ENCODE results near the gene SNX8.
"Not testable (repeated sequence)": the region's sequence is repeated elsewhere in the genome, so short reads cannot be mapped to it uniquely, and the experiment has no call there.

The SNX8 gene

DNA sequence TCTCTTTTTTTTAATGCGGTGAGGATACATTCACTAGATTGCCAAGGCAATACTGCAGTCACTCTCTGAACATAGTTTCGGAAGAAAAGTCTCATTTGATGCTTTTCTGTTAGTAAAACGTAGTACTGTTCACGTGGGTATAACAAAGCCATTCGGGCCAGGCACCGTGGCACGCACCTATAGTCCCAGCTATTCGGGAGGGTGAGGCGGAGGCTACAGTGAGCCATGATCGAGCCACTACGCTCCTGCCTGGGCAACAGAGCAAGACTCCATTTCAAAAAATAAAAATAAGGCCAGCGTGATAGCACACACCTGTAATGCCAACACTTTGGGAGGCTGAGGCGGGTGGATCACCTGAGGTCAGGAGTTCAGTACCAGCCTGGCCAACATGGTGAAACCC lies 24.6 kb downstream of the SNX8 start:
- DNase-seq: no peak

DNA sequence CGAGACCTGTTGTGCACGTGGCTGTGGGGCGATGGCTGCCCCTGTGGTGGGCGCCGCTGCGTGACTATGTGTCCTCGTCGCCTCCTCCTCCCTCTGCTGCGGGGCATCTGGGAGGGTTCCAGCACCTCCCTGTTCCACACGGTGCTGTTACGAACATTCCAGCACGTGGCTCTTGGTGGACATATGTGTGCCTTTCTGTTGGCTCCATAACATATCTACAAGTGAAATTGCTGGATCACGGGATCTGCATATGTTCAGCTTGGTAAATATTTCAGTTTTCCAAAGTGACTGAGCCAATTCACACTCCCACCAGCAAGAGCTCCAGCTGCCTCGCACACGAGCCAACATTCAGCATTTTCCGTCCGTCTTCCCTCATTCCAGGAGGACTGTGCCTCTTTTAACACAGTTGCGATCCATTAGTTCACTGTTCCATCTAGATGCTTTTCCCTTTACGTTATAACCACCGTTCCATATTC lies 25.1 kb downstream of the SNX8 start:
- DNase-seq: no peak

DNA sequence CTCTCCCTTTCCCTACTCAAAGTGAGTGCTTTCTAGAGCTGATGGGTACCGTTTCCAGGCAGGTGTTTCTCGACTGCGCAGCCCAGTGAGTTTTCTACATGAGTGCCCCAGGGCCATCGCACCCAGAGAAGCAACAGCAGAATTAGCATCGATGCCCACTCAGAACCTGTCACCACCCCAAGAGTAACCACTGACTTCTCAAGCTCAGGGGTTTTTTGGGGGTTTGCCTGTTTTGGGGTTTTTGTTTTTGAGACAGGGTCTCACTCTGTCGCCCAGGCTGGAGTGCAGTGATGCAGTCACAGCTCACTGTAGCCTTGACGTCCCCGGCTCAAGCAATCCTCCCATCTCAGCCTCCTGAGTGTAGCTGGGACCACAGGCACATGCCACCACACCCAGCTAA lies 25.7 kb downstream of the SNX8 start:
- DNase-seq: no peak

DNA sequence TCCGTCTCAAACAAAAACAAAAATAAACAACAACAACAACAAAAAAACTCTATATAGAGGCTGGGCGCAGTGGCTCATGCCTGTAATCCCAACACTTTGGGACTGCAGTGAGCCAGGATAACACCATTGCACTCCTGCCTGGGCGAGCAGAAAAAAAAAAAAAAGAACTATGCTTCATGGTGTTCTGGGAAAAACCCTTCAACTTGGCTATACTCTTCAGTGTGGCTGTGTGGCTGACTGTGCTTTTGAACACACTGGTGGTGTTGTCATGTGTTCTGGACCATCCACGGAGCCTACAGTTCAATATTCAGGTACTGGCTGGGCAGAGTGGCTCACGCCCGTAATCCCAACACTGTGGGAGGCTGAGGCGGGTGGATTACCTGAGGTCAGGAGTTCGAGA lies 26.5 kb downstream of the SNX8 start:
- DNase-seq: no peak

DNA sequence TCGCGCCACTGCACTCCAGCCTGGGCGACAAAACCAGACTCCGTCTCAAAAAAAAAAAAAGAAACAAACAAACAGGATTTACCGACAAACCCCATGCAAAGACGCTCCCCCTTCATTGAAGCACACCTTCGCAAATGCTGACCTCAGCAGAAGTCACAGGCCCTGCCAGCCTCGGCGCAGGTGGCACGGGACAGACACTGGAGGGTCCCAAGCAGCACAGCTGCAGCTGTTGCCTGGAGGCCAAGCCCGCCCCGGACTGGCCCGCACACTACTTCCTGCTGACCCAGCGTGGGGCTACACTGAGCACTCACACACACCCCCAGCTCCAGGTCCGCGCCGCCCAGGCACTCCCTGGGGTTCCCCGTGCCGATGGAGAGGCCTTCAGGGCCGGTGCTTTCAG lies 31.2 kb downstream of the SNX8 start:
- no peak for DNase-seq

DNA sequence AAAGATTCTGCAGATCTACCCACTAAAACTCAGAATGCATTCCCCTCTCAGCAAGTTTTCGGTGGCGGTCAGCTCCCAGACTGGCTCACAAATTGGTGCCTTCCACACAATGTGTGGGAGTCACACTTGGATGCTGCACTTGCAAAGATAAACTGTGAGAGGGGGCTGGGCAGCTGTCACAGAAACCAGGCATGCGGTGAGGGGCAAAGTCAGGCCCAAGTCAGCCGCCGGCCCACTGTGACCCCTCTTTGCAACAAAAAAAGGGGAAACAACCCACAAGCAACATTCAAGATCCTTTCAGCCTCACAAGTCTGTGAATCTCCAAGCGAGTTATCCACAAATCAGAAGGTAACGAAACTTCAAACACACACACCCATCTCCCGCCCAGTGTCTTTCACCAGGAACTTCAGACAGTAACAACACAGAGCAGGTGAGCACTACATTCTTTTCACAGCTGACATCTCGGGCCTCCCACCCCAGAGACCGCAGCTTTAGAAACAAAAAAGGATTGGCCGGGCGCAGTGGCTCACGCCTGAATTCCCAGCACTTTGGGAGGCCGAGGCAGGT lies 32.0 kb downstream of the SNX8 start:
- DNase-seq: no peak

DNA sequence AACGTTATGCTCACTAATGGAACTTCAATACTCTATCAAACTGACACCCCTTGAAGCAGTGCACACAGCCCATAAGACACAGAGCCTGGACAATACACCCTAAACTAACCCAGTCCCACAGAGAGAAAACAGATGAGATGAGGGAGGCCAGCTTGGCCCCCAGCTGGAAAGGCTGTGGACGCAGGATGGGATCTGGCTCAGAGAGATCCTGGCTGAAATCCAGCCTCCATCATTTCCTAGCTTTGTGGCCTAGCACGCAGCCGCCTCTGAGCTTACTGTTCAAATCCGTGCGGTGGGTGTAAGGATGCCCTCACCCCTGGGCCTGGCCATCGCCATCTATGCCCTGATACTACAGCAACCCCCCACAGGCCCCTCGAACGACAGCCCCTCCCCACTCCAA lies 32.7 kb downstream of the SNX8 start:
- no peak for DNase-seq

DNA sequence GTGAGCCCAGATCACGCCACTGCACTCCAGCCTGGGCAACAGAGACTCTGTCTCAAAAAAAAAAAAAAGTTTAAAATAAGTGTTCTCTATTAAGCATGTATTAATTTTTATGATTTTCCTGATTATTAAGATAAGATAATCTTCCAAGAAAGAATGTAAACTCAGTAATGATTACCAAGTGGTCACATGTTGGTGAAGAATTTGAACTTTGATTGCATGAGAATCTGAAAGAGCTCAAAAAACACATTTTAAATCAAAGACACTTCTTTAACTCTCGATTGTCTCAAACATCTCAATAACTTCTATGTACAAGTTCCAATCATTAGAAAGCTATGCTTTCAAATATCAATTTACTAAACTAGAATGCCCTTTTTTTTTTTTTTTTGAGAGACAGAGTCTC lies 33.8 kb downstream of the SNX8 start:
- no peak for DNase-seq

DNA sequence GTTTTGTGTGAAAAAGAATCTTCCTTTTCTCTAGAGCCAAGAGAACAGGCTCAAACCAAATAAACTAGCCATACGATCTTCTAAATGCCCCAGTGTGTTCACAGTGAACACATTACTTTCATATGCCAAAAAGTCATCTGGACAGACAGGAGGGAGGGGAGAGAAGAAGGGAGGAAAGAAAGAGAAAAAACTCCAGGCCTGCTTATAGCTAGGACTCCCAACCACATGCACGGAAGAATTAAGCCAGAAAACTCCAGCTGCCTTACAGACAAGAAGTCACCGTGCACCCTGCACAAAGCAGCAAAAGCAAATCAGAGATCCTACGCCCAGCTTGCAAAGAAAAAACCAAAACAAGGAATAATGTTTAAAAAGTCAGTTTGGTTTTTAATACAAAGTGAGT lies 34.3 kb downstream of the SNX8 start:
- DNase-seq: no peak

DNA sequence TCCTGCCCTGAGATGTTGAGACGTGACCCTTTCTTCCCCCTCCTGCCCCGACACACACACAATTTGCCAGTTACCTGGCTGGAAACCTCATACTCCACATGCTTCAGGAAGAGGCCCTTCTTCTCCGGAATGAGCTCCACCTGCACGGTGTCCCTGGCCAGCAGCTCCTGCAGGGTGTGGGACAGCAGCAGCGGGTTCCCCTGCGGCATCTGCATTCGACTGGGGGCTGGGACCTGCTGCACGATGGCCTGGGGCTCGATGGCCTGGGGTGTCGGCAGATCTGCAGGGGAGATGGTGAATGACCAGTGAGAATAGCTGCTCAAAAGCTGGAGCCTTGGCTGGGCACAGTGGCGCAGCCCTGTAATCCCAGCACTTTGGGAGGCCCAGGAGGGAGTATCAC lies 36.2 kb downstream of the SNX8 start:
- DNase-seq: no peak

DNA sequence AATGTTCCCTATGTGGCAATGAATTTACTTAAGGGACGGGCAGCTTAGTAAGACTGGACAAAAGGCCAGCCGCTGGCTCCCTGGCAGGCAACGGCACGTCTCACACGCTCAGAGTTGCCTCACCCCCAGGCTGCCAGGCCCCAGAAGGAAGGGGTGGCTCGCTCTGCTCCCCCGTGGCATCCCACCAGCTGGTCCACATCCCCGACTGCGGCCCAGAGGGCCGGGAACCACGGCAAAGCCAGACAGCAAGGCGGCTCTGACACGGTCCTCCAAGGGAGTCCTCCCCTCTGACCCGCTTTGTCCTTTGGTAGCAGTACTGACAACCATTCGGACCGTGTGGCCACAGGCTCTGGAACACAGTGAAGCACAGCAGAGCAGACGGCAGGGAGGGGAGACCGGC lies 38.1 kb downstream of the SNX8 start:
- DNase-seq: no peak

DNA sequence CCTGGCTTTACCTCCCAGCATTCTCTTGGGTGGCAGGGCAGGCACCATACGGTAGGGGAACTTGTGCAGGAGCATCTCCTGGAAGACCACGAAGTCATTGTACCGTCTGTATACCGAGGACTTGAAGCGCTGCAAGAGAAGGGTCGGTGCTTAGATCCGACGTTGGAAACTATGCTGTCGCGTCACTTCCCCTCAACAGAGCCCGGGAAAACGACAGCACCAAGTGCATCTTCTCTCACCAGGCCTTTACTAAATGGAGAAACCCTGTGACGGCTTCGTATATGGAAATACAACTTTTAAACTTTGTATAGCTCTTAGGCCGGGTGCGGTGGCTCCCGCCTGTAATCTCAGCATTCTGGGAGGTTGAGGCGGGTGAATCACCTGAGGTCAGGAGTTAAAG lies 39.1 kb downstream of the SNX8 start:
- no peak for DNase-seq

DNA sequence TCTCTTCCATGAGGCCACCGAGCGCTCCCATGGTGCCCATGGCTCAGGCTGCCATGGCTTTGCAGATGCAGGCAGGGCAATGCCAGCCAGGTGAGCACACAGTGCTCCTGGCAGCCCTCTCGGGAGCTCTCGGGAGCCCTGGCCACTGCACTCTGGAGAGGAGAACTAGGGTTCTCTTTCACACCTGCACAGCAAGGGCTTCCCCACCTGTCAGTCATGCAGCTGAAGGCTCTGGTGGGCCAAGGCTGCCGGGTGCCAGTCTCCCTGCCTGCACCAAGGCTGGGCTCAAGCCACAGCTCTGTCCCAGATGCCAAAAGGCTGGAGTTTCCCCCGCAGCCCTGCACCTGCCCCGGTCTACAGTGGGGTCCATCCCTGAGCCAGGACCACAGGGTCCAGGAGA lies 39.6 kb downstream of the SNX8 start:
- no peak for DNase-seq

DNA sequence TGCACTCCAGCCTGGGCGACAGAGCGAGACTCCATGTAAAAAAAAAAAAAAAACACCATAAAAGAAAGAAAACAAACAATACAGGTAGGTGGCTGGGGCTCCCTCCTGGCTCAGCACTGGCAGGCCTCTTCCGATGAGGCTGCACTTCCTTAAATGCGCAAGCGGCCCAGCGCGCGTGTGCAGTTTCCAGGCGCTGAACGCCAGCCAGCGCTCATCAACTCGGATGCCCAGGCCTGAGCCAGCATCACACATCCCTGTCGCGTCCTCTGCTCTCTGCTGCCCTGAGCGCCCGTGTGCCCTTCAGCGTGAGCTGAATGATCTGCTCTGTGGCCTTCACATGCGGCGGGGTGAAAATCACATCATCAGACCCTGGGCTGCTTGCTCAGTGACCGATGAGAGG lies 40.4 kb downstream of the SNX8 start:
- DNase-seq: no peak

DNA sequence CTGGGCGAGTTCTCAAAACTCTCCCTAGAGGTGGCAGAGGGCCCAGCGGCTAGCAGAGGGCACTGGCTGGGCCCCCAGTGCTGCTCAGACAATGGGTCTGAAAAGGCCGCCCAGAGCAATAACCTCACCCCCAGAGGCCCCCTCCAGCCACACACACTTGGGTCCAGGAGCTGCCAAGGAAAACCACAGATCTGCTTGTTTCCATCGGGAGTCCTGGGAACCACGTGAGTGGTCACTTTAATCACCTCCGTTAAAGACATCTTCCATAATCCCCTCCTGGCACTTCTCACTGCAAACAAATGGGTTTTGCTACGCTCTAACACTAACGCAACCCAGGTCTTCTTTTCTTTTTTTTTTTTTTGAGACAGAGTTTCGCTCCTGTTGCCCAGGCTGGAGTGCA lies 42.2 kb downstream of the SNX8 start:
- DNase-seq: no peak

DNA sequence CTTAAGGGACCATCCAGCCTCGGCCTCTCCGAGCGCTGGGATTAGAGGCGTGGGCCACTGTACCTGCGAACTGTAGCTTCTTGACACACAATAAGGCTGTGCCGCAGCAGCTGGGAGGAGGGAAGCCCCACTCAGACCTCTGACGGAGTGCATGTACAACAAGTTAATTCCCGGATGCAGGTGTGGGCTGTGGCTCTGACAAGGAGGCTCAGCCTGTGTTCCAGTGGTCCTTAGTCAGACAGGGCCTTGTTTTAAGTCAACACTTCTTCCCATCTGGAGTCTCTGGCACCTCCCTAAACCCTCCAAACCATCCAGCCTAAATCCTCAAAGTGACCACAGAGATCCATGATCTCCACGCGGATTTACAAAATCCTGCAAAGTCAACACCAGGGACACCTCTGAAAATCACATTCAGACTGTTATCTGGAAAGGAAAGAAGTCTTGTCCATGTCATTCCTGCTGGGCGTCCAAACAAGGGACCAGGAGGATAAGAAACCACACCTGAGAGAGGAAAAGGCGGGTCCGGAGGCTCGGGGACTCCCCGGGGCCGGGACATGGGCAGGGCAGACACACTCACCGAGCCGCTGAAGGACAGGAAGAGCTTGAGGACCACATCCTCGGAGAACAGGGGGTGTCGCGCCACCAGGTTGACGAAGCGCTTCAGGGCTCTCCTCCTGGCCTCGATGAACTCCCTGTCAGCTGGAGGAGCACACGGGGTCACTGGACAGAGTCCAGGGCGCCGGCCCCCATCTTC lies 42.8 kb downstream of the SNX8 start:
- DNase-seq: no peak

DNA sequence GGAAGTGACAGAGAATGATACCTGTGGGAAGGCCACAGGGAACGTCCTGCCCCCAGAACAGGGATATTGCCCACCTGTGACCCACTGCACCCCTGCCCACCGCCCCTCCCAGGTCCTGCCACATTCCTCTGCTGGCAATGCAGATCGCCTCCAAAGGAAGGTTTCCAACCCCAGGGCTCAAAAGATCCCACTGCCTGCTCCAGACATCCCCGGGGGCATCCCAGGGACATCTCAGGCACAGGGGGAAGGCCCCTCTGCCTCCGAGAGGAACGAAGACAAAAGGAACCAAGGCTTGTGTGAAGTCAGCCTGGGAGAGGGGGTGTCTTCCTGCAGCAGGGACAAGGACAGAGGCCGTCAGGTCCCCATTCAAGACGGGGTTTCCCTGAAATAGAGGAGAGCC lies 43.7 kb downstream of the SNX8 start:
- no peak for DNase-seq

DNA sequence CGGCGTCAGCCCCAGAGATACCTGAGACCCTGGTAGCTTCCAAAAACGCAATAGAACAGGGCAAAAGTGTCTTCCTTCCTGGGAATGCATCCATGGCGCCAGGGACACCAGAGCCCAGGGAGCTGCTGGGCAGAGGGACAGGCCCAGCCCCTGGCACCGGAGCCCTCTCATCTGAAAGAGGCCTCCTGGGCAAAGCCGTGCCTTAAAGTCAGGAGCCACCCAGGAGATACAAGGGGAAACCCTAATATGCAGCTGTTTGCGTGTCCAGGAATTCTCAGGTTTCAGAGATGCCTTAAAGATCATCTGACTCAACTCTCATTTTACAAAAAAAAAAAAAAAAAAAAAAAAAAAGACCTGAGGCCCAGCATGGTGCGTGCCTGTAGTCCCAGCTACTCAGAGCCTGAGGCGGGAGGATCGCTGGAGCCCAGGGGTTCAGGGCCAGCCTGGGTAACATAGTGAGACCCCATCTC lies 44.2 kb downstream of the SNX8 start:
- DNase-seq: no peak

DNA sequence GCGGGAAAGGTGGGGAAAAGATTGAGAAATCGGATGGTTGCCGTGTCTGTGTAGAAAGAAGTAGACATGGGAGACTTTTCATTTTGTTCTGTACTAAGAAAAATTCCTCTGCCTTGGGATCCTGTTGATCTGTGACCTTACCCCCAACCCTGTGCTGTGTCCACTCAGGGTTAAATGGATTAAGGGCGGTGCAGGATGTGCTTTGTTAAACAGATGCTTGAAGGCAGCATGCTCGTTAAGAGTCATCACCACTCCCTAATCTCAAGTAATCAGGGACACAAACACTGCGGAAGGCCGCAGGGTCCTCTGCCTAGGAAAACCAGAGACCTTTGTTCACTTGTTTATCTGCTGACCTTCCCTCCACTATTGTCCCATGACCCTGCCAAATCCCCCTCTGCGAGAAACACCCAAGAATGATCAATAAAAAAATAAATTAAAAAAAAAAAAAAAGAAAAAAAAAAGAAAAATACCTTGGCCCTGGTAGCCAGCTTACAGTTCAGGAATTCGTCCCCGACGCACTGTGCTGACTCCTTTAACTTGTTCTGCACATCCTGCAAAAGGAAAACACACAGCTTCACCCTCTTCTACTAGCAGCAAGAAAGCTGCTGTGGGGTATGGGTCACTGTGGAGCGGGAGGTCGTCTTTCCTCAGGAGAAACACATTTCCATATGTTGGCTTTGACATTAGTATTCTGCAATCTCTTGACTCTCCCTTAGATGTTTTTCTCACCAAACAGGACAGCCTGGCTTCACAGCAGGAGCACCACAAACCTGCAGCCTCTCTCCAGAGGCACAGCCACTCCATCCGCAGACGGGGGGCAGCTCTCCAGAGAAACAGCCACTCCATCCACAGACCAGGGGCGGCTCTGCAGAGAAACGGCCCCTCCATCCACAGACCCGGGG lies 44.9 kb downstream of the SNX8 start:
- not testable (repeated sequence) for DNase-seq

DNA sequence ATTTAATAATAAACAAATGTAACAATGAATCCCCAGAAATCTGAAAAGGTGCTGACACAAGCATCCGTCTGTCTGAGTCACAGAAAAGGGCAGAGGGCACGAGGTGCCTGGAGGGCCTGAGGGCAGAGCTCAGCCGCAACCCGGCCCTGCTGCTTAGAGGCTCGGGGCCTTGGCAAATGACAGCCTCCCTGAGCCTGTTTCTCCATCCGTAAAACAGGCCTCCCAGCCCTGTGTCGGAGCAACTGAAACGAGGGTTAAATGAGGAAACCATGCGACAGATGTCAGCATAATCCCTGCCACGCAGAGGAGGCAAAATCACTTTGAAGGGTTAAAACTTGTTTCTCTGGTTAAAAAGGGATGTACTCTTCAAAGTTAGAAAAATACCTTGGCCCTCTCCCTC lies 47.3 kb downstream of the SNX8 start:
- no peak for DNase-seq

DNA sequence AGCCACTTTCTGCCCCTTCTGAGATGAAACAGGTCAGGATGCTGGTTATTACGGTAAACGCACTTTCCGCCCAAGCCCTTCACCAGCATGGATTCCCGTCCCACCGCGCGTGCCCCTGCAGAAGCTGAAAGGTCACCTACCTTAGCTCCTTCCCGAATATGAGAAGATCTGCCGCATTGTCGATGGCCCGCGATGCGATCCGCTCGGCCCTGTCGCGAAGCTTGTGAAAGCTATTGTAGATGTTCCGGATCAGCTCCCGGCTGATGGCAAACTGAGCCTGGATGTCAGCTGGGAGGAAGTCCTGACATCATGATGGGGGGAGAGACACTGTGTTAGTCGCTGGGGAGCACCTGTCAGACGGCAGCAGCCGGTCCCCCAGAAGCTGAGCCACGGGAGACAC lies 50.1 kb downstream of the SNX8 start:
- DNase-seq: no peak

DNA sequence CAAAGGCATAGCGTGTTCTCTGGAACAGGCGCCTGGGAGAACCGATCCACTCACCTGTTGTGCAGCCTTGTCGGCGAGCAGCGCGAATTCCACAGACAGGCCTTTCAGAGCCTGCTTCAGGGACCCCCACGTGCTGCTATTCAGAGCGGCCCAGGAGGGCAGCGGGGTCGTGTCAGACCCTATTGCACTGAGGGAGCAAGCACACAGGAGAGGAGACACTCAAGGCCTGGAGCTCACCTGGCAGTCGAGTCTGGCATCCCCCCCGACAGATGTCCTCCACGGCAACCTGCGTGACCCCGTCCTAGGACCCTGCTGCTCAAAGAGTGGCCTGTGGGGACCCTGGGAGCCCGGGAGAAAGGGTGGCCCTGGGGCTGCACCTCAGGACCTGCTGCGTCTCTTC lies 51.1 kb downstream of the SNX8 start:
- DNase-seq: no peak

DNA sequence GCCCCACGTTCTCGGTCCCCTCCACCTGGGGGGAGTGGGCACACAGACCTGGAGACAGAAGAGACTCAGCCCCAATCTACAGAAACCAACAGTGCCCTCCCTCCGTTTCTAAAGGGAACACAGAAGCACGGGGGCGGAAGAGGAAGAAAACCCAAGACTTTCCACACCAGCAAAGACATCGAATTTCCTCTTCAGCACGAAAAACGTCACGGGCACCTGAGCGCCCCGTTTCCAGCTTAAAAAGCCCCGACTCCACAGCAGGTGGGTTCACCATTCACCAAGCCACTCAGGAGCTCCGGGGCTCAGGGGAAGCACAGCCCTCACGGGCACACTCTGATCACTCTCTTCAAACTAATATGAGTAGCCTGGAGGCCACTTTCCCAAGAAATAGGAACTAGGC lies 52.6 kb downstream of the SNX8 start:
- DNase-seq: no peak

DNA sequence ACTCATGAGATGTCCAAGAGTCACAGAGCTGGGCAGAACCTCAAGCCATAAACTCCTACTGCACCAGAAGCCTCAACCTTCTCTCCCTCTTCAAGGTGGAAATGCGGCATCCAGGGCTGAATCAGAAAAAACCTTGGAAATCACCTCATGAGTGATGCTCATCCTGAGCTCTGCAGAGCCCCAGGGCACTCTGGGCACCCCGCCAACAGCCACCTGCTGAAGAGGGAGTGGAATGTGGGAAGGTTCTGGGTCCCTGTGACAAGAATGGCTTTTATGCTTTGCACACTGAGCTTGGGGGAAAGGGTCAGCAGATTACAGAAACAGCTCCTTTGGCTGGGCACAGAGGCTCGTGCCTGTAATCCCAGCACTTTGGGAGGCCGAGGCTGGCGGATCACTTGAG lies 53.4 kb downstream of the SNX8 start:
- no peak for DNase-seq

Measured in activated effector memory CD4-positive, alpha-beta T cell treated with anti-CD3 and anti-CD28 coated beads, Interleukin-2, amount 50 U/mL, for 16 hours (primary cell).